OCI-LY1 (cell line): Measurements from ENCODE around the gene TTLL9.

Experiments
- CTCF ChIP-seq: fragments of 200-600 bp; sonication (generic), shearing (Covaris generic); IDR thresholded peaks from 2 replicates; pipeline ENCODE4 v1.5.1; 2017; ENCODE audit warnings: mild to moderate bottlenecking, antibody characterized with exemption, low read length, moderate library complexity, mixed read lengths
- EZH2 ChIP-seq: fragments of 200-600 bp; sonication (generic), shearing (Covaris generic); IDR thresholded peaks from 2 replicates; pipeline ENCODE4 v1.8.0; 2017; ENCODE audit warnings: borderline replicate concordance, mixed run types, mild to moderate bottlenecking, antibody characterized with exemption, low read length, moderate library complexity, mixed read lengths

- TF ChIP-seq EZH2 (no peak), CTCF (no peak)
These were observed 19.0 kb upstream of the TTLL9 start for GRCh38 chr20:31851240-31851955.
